HT1080 (cell line): ENCODE data around the gene CISD3. TPM values are rescaled to one million over a fixed set of nuclear protein-coding genes. Genes with fewer than 3 reads are reported as not detected.

Experiments used
- DNase-seq: peaks from one replicate; pipeline ENCODE4 v3.0.0-alpha.2; 2015; ENCODE audit warnings: low read depth
- small RNA-seq: library from RNA; depleted of rRNA; stranded (forward); fragments of <200 nt; gene quantifications from one replicate; pipeline ENCODE3, GENCODE V24; 2014
- total RNA-seq: library from RNA; depleted of rRNA; stranded (reverse); fragments of >200 nt; shearing (Covaris generic); gene quantifications from 2 replicates; pipeline ENCODE4 v1.2.3, GENCODE V29; 2014; rRNA removed

Gene CISD3
- total RNA-seq, 1 experiment from 2014 or later, result 15.2 TPM

DNA sequence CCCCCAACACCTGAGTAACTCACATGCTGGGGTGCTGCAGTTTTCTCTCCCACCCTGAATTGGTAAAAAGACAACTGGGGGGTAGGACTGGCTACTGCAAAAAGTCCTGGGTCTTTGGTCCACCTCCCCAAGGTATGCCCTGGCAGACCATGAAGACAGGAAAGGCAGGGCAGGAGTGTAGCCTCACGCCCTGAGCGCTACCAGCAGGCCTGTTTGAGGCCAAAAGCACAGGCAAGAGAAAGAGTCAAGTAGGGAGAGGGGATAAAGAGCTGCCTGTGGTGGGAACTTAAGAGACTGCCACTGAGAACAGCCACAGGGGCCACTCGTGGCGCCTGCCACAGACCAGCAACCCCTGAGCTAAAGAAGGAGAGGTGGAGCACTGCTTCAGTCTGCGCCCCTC lies 36.2 kb downstream of the CISD3 start:
- no peak for DNase-seq

- no peak for DNase-seq
Measured at GRCh38 chr17:38768417-38768816, 38.3 kb downstream of the CISD3 start.

DNA sequence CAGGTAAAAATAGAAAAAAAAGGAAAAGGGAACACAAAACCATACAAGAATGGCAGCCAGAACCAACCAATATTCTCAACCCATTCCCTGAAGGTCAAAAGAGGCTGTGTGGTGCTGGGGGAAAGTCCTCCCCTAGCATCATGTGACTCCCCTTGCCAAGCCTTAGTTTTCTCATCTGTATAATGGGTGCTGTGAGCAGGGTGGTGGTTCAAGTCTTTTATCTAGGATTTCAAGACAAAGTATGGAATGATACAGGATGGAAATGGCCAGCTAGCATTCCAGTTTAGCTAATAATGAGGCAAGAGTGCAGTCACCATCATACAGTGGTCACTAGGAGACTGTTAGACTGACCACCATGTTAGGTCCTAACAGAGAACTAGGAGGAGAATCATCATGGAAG lies 43.1 kb downstream of the CISD3 start:
- no peak for DNase-seq

- no peak for DNase-seq
Measured at GRCh38 chr17:38777641-38778250, 47.6 kb downstream of the CISD3 start.

DNA sequence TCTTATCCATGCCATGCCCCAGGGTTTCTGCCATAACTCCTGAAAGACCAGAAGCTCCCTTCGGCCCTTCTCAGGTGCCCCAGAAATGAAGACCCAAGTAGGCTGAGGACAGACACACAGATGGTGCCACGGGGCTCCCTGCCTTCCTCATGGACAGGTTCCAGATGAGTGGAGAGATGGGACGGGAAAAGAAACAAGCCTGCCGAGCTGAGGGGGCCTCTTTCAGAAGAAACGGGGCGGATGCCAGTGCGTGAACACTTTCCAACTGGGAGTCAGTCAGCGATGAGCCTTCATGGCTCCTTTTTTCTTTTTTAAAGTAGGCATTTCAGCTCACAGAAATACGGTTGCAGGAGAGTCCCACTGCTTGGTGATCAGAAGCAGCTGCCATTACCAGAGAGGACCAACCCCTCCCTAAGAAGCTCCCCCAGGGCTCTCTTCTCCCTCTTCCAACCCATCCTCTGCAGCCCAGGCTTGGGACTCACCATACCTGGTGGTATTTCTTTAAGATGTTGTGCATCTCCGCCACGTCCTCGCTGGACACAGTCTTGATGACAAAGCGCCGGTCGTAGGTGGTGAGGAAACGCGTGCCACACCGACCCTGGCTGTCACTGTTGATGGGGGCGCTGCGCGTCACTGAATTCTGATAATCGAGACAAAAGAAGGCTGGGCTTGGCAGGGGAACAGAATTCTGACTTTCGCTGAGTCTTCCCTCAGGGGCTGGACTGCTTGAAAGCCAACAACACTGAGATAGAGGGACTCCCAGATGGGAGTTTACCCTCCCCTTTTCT lies 50.0 kb downstream of the CISD3 start:
- DNase-seq, result no peak

GRCh38 chr17:38783227-38783626 lies 53.1 kb downstream of the CISD3 start:
- DNase-seq, result no peak

Small RNA genes within 50 kb of the gene (small RNA-seq; reads per million reads assigned to genes)
- gene MIR4726 (not detected), gene MIR4734 (not detected), gene RNA5SP440 (2.6 reads per million, percentile 84 among the genes with 10 or more reads in this experiment), gene RNU6-866P (not detected)

Other genes with a start within 250 kb of the CISD3 start
- 0.08 TPM in 1 of 2 replicates, not detected in the other for gene SRCIN1, start 124.4 kb upstream of the CISD3 start, total RNA-seq
- gene EPOP, start 55.4 kb upstream of the CISD3 start, total RNA-seq, result 3.3 and 3.9 TPM in 2 replicates
- gene MLLT6, start 25.1 kb upstream of the CISD3 start, total RNA-seq, result 31.7 and 38.5 TPM in 2 replicates
- 10.1 and 14.3 TPM in 2 replicates for gene PCGF2, start 18.0 kb downstream of the CISD3 start, total RNA-seq
- 388 and 548 TPM in 2 replicates for gene PSMB3, start 22.4 kb downstream of the CISD3 start, total RNA-seq
- gene PIP4K2B, start 69.2 kb downstream of the CISD3 start, total RNA-seq, result 33.8 and 42.2 TPM in 2 replicates
- gene CWC25, start 95.0 kb downstream of the CISD3 start, total RNA-seq, result 9.6 and 11.0 TPM in 2 replicates
- gene RPL23, start 123.4 kb downstream of the CISD3 start, total RNA-seq, result 1,772 and 2,098 TPM in 2 replicates
- 170 and 207 TPM in 2 replicates for gene LASP1, start 139.7 kb downstream of the CISD3 start, total RNA-seq
- not detected in 2 replicates for gene FBXO47, start 237.1 kb downstream of the CISD3 start, total RNA-seq